IMR-90 (cell line): ENCODE measurements around the gene NPHP4. TPM values are rescaled to one million over a fixed set of nuclear protein-coding genes. Genes with fewer than 3 reads are reported as not detected.

Experiments used
- ATAC-seq: fragments of 200-7000 bp; cut with Tn5 transposase; 2 replicates; pipeline ENCODE4 v1.9.1; 2020; ENCODE audit warnings: low read depth, mild to moderate bottlenecking, moderate library complexity
- BruUV-seq: library from RNA; stranded (reverse); fragments of 400-500 nt; replicated peaks from 2 replicates; lab custom pipeline; 2021; lab: Mats Ljungman, UMichigan
- CTCF ChIA-PET: fragments of 300-600 bp; formaldehyde crosslinking; extraction: SDS; loops from one replicate; lab custom pipeline; 2021; ENCODE audit warnings: antibody characterized with exemption; lab: Yijun Ruan, JAX
- POLR2A ChIA-PET: fragments of 300-600 bp; sonication (Branson Sonifier 250); formaldehyde crosslinking; loops from one replicate; lab custom pipeline; 2022; ENCODE audit warnings: antibody characterized with exemption; ENCODE audit not compliant: unreplicated experiment; lab: Charles Lee
- DNase-seq: peaks from one replicate; pipeline ENCODE4 v3.0.0; 2013
- H2AFZ ChIP-seq: replicated peaks from 2 replicates; pipeline ENCODE3; 2013; ENCODE audit warnings: low read length, mild to moderate bottlenecking; ENCODE audit not compliant: poor library complexity
- H2AK5ac ChIP-seq: 2 replicates; pipeline ENCODE4 v1.6.1; 2013; ENCODE audit warnings: low read depth, low read length, inconsistent platforms
- H2AK9ac ChIP-seq: replicated peaks from 2 replicates; pipeline ENCODE3; 2013; ENCODE audit warnings: mild to moderate bottlenecking, low read depth, low read length, moderate library complexity; ENCODE audit not compliant: poor library complexity
- H2BK120ac ChIP-seq: 2 replicates; pipeline ENCODE4 v1.6.1; 2013; ENCODE audit warnings: low read depth, low read length, inconsistent platforms
- H2BK15ac ChIP-seq: 3 replicates; pipeline ENCODE4 v1.6.1; 2013; ENCODE audit warnings: low read depth, low read length, inconsistent platforms
- H2BK20ac ChIP-seq: 2 replicates; pipeline ENCODE4 v1.6.1; 2013; ENCODE audit warnings: low read depth, mild to moderate bottlenecking, inconsistent platforms, low read length, moderate library complexity
- H2BK5ac ChIP-seq: 2 replicates; pipeline ENCODE4 v1.6.1; 2013; ENCODE audit warnings: mild to moderate bottlenecking, low read depth, low read length, inconsistent platforms; ENCODE audit not compliant: poor library complexity, severe bottlenecking
- H3K14ac ChIP-seq: replicated peaks from 2 replicates; pipeline ENCODE4 v1.6.1; 2013; ENCODE audit warnings: low read depth, low read length, inconsistent platforms
- H3K18ac ChIP-seq: 2 replicates; pipeline ENCODE4 v1.6.1; 2013; ENCODE audit warnings: low read depth, low read length, control low read depth
- H3K23ac ChIP-seq: 2 replicates; pipeline ENCODE4 v1.6.1; 2013; ENCODE audit warnings: low read depth, low read length, inconsistent platforms
- H3K27ac ChIP-seq: 2 replicates; pipeline ENCODE4 v1.5.1; 2013; ENCODE audit warnings: mild to moderate bottlenecking, control low read depth, low read length; ENCODE audit not compliant: insufficient read depth
- H3K27me3 ChIP-seq: 2 replicates; pipeline ENCODE4 v1.6.1; 2013; ENCODE audit warnings: low read length; ENCODE audit not compliant: control insufficient read depth, insufficient read depth
- H3K36me3 ChIP-seq: 2 replicates; pipeline ENCODE4 v1.6.1; 2013; ENCODE audit warnings: low read length, mixed read lengths; ENCODE audit not compliant: control insufficient read depth, insufficient read depth
- H3K4ac ChIP-seq: 2 replicates; pipeline ENCODE4 v1.6.1; 2013; ENCODE audit warnings: low read depth, low read length, inconsistent platforms
- H3K4me1 ChIP-seq: 2 replicates; pipeline ENCODE4 v1.6.1; 2013; ENCODE audit warnings: low read length, mixed read lengths; ENCODE audit not compliant: control insufficient read depth, insufficient read depth
- H3K4me2 ChIP-seq: 2 replicates; pipeline ENCODE4 v1.6.1; 2013; ENCODE audit warnings: low read depth, mild to moderate bottlenecking, control low read depth, low read length, moderate library complexity
- H3K4me3 ChIP-seq: 2 replicates; pipeline ENCODE4 v1.5.1; 2013; ENCODE audit warnings: low read depth, mild to moderate bottlenecking, control low read depth, low read length, moderate library complexity; ENCODE audit not compliant: insufficient read depth
- H3K56ac ChIP-seq: 2 replicates; pipeline ENCODE4 v1.6.1; 2013; ENCODE audit warnings: low read length, inconsistent platforms; ENCODE audit not compliant: insufficient read depth; ENCODE audit errors: extremely low read depth
- H3K79me1 ChIP-seq, 2 experiments: 2 replicates each; pipeline ENCODE4 v1.6.1; 2013; ENCODE audit warnings: low read length in 2 of 2, inconsistent platforms in 1 of 2, low read depth in 1 of 2
- H3K9ac ChIP-seq: 2 replicates; pipeline ENCODE4 v1.6.1; 2013; ENCODE audit warnings: low read depth, low read length, control low read depth
- H3K9me1 ChIP-seq: 2 replicates; pipeline ENCODE4 v1.6.1; 2013; ENCODE audit warnings: low read length, inconsistent platforms; ENCODE audit not compliant: insufficient read depth
- H3K9me3 ChIP-seq: 2 replicates; pipeline ENCODE4 v1.6.1; 2013; ENCODE audit warnings: low read length; ENCODE audit not compliant: control insufficient read depth, insufficient read depth
- H4K20me1 ChIP-seq: 2 replicates; pipeline ENCODE4 v1.6.1; 2013; ENCODE audit warnings: low read length, inconsistent platforms; ENCODE audit not compliant: insufficient read depth
- H4K5ac ChIP-seq: 2 replicates; pipeline ENCODE4 v1.6.1; 2013; ENCODE audit warnings: mild to moderate bottlenecking, low read depth, low read length, control low read depth
- H4K8ac ChIP-seq, 2 experiments: 2 replicates each; pipeline ENCODE4 v1.6.1; 2013; ENCODE audit warnings: low read depth in 2 of 2, low read length in 2 of 2, control low read depth in 1 of 2, inconsistent platforms in 1 of 2
- H4K91ac ChIP-seq: 2 replicates; pipeline ENCODE4 v1.6.1; 2013; ENCODE audit warnings: low read depth, low read length, inconsistent platforms; ENCODE audit not compliant: insufficient read depth
- BHLHE40 ChIP-seq: fragments of 150-350 bp; IDR thresholded peaks from 2 replicates; pipeline ENCODE4 v1.6.1; 2016; ENCODE audit warnings: mild to moderate bottlenecking, low read depth, low read length
- CEBPB ChIP-seq: IDR thresholded peaks from 2 replicates; pipeline ENCODE4 v1.6.1; 2012; ENCODE audit warnings: low read depth, low read length, improper control_type of control experiment
- CHD1 ChIP-seq: IDR thresholded peaks from 2 replicates; pipeline ENCODE4 v1.6.1; 2012; ENCODE audit warnings: low read depth, low read length, improper control_type of control experiment
- CTCF ChIP-seq: conservative IDR thresholded peaks from 2 replicates; pipeline ENCODE4 v1.5.1; 2012; ENCODE audit warnings: mild to moderate bottlenecking, low read depth, low read length, improper control_type of control experiment
- ELK1 ChIP-seq: fragments of 150-350 bp; IDR thresholded peaks from 2 replicates; pipeline ENCODE4 v1.6.1; 2016; ENCODE audit warnings: low read depth, mild to moderate bottlenecking, low read length, moderate library complexity, borderline replicate concordance
- FOS ChIP-seq: fragments of 150-350 bp; IDR thresholded peaks from 2 replicates; pipeline ENCODE4 v1.6.1; 2016; ENCODE audit warnings: low read depth, low read length
- MAFK ChIP-seq: IDR thresholded peaks from 2 replicates; pipeline ENCODE4 v1.6.1; 2012; ENCODE audit warnings: low read depth, low read length, improper control_type of control experiment
- MAZ ChIP-seq: IDR thresholded peaks from 2 replicates; pipeline ENCODE4 v1.6.1; 2012; ENCODE audit warnings: low read depth, mild to moderate bottlenecking, low read length, improper control_type of control experiment, moderate library complexity, borderline replicate concordance
- MXI1 ChIP-seq: IDR thresholded peaks from 2 replicates; pipeline ENCODE4 v1.6.1; 2012; ENCODE audit warnings: low read depth, mild to moderate bottlenecking, low read length, moderate library complexity, borderline replicate concordance
- POLR2A ChIP-seq: IDR thresholded peaks from 2 replicates; pipeline ENCODE4 v1.6.1; 2012; ENCODE audit warnings: mild to moderate bottlenecking, low read depth, low read length
- RAD21 ChIP-seq: IDR thresholded peaks from 2 replicates; pipeline ENCODE4 v1.6.1; 2012; ENCODE audit warnings: low read length, improper control_type of control experiment
- RFX5 ChIP-seq: IDR thresholded peaks from 2 replicates; pipeline ENCODE4 v1.8.0; 2012; ENCODE audit warnings: low read depth, mild to moderate bottlenecking, low read length, moderate library complexity
- SMC3 ChIP-seq: fragments of 150-350 bp; IDR thresholded peaks from 2 replicates; pipeline ENCODE4 v1.6.1; 2016; ENCODE audit warnings: low read depth, mild to moderate bottlenecking, antibody characterized with exemption, low read length, moderate library complexity
- USF2 ChIP-seq: fragments of 150-350 bp; IDR thresholded peaks from 2 replicates; pipeline ENCODE4 v1.6.1; 2017; ENCODE audit warnings: mild to moderate bottlenecking, antibody characterized with exemption, low read length, low read depth
- WGBS, 2 experiments: methylation state at CpG; one replicate each; pipeline versions ENCODE4 v1.1.5 to v1.1.7; 2013; ENCODE audit warnings: missing lambda C conversion rate in 2 of 2; ENCODE audit not compliant: insufficient read length in 1 of 2; ENCODE audit errors: extremely low coverage in 2 of 2; 5-methylcytosine and 5-hydroxymethylcytosine counted together
- dilution Hi-C: fragments of 300-500 bp; cut with HindIII; formaldehyde crosslinking; loops from one replicate; pipeline ENCODE4 v1.14.3; 2018; ENCODE audit warnings: low sequenced_read_pairs; ENCODE audit not compliant: unreplicated experiment
- in situ Hi-C: fragments of 300-500 bp; cut with MboI; formaldehyde crosslinking; loops from 3 replicates; pipeline ENCODE4 v1.14.3; 2019; ENCODE audit warnings: low sequenced_read_pairs, inconsistent platforms, mixed read lengths
- intact Hi-C: fragments of 100-400 bp; cut with micrococcal nuclease; formaldehyde crosslinking; loops from 2 replicates; pipeline ENCODE4 v1.10.0; 2022
- polyA plus RNA-seq, 3 experiments: library from polyadenylated mRNA; depleted of rRNA; stranded (reverse); fragments of >200 nt; gene quantifications; 2 replicates each; pipeline ENCODE4 v1.2.3, GENCODE V29; 2012; ENCODE audit warnings: low replicate concordance in 1 of 3
- total RNA-seq: library from RNA; depleted of rRNA; stranded (reverse); fragments of >200 nt; gene quantifications from 2 replicates; pipeline ENCODE4 v1.2.3, GENCODE V29; 2012

The NPHP4 gene
- total and polyA plus RNA-seq, 2 of the 4 experiments (the other 2 are of a cell fraction): 2.0 to 5.5 TPM

GRCh38 chr1:5916572-5917280, 75.5 kb downstream of the NPHP4 start:
- no peak overlapping the region for H2AK5ac ChIP-seq
- H4K20me1 ChIP-seq: peaks cover 3% of the 10 kb centered on the region; the same call in 1 of the 2 replicates
- no peak for ATAC-seq
- no peak overlapping the region for H4K8ac ChIP-seq
- H3K9me1 ChIP-seq: no peaks in the 10 kb centered on the region
- DNase-seq: no peak
- no peaks in the 10 kb centered on the region for H3K27me3 ChIP-seq
- H3K36me3 ChIP-seq: no peaks in the 10 kb centered on the region
- H2AK9ac ChIP-seq: no peak overlapping the region
- WGBS, 2 experiments: 92% methylated on average over 2 of the region's 10 CpGs; no CpG with 5 or more reads in 1 of the 2 experiments
- H3K4ac ChIP-seq: no peak overlapping the region
- intact Hi-C loops: loop anchor here (1.0 to 2.0 kb wide), 2 partner anchors 58 to 406 kb away; no protein-coding TSS in a partner anchor
- dilution Hi-C loops: no loop called here
- TF ChIP-seq MXI1 (no peak), MAFK (no peak), CEBPB (no peak), CTCF (no peak), CHD1 (no peak), SMC3 (no peak), POLR2A (no peak), BHLHE40 (no peak), RAD21 (no peak), USF2 (no peak), RFX5 (no peak), MAZ (no peak), FOS (no peak), ELK1 (no peak)
- no peak overlapping the region for H3K4me2 ChIP-seq
- no peaks in the 10 kb centered on the region for H3K79me1 ChIP-seq
- H2AFZ ChIP-seq: no peak overlapping the region
- no peak overlapping the region for H2BK5ac ChIP-seq
- BruUV-seq: no TSS peak
- no peak overlapping the region for H2BK20ac ChIP-seq
- H3K14ac ChIP-seq: no peak overlapping the region
- no peaks in the 10 kb centered on the region for H3K9me3 ChIP-seq
- CTCF ChIA-PET: no interaction called here
- H3K27ac ChIP-seq: no peak overlapping the region
- in situ Hi-C loops: loop anchor here (5.0 to 25.0 kb wide), 2 partner anchors 404 to 2004 kb away; partner anchors contain the start of gene C1orf174
- H4K91ac ChIP-seq: no peak overlapping the region
- no peak overlapping the region for H3K23ac ChIP-seq
- H2BK120ac ChIP-seq: no peak overlapping the region
- no peak overlapping the region for H3K56ac ChIP-seq
- H3K9ac ChIP-seq: no peak overlapping the region
- POLR2A ChIA-PET: no interaction called here
- no peak overlapping the region for H4K5ac ChIP-seq
- H3K18ac ChIP-seq: no peak overlapping the region
- no peak overlapping the region for H3K4me3 ChIP-seq
- no peak overlapping the region for H2BK15ac ChIP-seq
- H3K4me1 ChIP-seq: peaks cover 5% of the 10 kb centered on the region
